Gastroesophageal sphincter (tissue), 3 donors: ENCODE measurements around the gene IL4.

ENCODE experiments used
- EP300 ChIP-seq: sonication (generic); formaldehyde crosslinking; IDR thresholded peaks from one replicate; pipeline ENCODE4 v1.6.1; 2017; ENCODE audit warnings: antibody characterized with exemption, mild to moderate bottlenecking
- TF ChIP-seq, protein P1 (sequence below), 4 experiments: fragments of 200-600 bp in 2 of 4; fragments of 450-650 bp in 2 of 4; sonication (generic) in 1 of 4; IDR thresholded peaks; one replicate each; pipeline ENCODE4 v1.5.1; 2017 to 2019; ENCODE audit warnings: antibody characterized with exemption in 4 of 4, mild to moderate bottlenecking in 2 of 4, moderate library complexity in 2 of 4

- TF ChIP-seq, protein P1, sequence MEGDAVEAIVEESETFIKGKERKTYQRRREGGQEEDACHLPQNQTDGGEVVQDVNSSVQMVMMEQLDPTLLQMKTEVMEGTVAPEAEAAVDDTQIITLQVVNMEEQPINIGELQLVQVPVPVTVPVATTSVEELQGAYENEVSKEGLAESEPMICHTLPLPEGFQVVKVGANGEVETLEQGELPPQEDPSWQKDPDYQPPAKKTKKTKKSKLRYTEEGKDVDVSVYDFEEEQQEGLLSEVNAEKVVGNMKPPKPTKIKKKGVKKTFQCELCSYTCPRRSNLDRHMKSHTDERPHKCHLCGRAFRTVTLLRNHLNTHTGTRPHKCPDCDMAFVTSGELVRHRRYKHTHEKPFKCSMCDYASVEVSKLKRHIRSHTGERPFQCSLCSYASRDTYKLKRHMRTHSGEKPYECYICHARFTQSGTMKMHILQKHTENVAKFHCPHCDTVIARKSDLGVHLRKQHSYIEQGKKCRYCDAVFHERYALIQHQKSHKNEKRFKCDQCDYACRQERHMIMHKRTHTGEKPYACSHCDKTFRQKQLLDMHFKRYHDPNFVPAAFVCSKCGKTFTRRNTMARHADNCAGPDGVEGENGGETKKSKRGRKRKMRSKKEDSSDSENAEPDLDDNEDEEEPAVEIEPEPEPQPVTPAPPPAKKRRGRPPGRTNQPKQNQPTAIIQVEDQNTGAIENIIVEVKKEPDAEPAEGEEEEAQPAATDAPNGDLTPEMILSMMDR (IDR thresholded peaks at IDR 0.05) = no peak
- no peak for TF ChIP-seq EP300
Measured at GRCh38 chr5:132662004-132662401, 11.8 kb upstream of the IL4 start.
